ENCODE results near the gene DRD1.

DRD1 gene

GRCh38 chr5:175444060-175444904, at the start of gene DRD1:
TSS of gene DRD1 (minus strand) at chr5:175444182. CDS start at chr5:175443099, 1,083 bp downstream.
- DNase-seq: no peak

GRCh38 chr5:175493726-175494125, 49.7 kb upstream of the DRD1 start:
- no peak for DNase-seq

- DNase-seq: no peak
These were observed 49.3 kb upstream of the DRD1 start for GRCh38 chr5:175493260-175493659.

- no peak for DNase-seq
These were observed 47.2 kb upstream of the DRD1 start for GRCh38 chr5:175491223-175491622.

- no peak for DNase-seq
These were observed 45.9 kb upstream of the DRD1 start for GRCh38 chr5:175489693-175490443.

GRCh38 chr5:175487514-175488222, 43.7 kb upstream of the DRD1 start:
- DNase-seq: no peak

GRCh38 chr5:175485631-175486030, 41.6 kb upstream of the DRD1 start:
- no peak for DNase-seq

- no peak for DNase-seq
These were observed 40.8 kb upstream of the DRD1 start for GRCh38 chr5:175484829-175485228.

GRCh38 chr5:175484322-175484721, 40.3 kb upstream of the DRD1 start:
- DNase-seq: no peak

GRCh38 chr5:175483337-175483736, 39.4 kb upstream of the DRD1 start:
- DNase-seq: no peak

- DNase-seq: no peak
These were observed 35.3 kb upstream of the DRD1 start for GRCh38 chr5:175479125-175479881.

GRCh38 chr5:175478384-175479124, 34.6 kb upstream of the DRD1 start, which contains the start of gene SFXN1:
TSS of gene SFXN1 (plus strand) at chr5:175478560. CDS start at chr5:175492104, 13,544 bp downstream.
- peak; percentile 65 for DNase-seq

GRCh38 chr5:175478008-175478383, 34.0 kb upstream of the DRD1 start:
- no peak for DNase-seq

- no peak for DNase-seq
These were observed 33.5 kb upstream of the DRD1 start for GRCh38 chr5:175477440-175477839.

GRCh38 chr5:175475248-175475647, 31.3 kb upstream of the DRD1 start:
- DNase-seq: no peak

- DNase-seq: no peak
These were observed 28.4 kb upstream of the DRD1 start for GRCh38 chr5:175472378-175472777.

- DNase-seq: no peak
These were observed 27.6 kb upstream of the DRD1 start for GRCh38 chr5:175471628-175472027.

- no peak for DNase-seq
These were observed 27.2 kb upstream of the DRD1 start for GRCh38 chr5:175471196-175471595.

GRCh38 chr5:175470781-175471180, 26.8 kb upstream of the DRD1 start:
- no peak for DNase-seq

- DNase-seq: no peak
These were observed 25.9 kb upstream of the DRD1 start for GRCh38 chr5:175469916-175470315.

- DNase-seq: no peak
These were observed 24.9 kb upstream of the DRD1 start for GRCh38 chr5:175468892-175469291.

Measured in NCI-H510A (cell line).